NT2/D1 (cell line): ENCODE measurements around the gene ACTN2.

Experiments used
- DNase-seq: peaks from one replicate; pipeline ENCODE4 v3.0.0-alpha.2; 2011; ENCODE audit warnings: low read depth, low spot score
- H3K27me3 ChIP-seq: 2 replicates; pipeline ENCODE4 v1.6.0; 2011; ENCODE audit warnings: mild to moderate bottlenecking; ENCODE audit not compliant: insufficient read length, insufficient read depth
- H3K36me3 ChIP-seq: 2 replicates; pipeline ENCODE4 v1.6.1; 2011; ENCODE audit warnings: mild to moderate bottlenecking, low read length, mixed read lengths; ENCODE audit not compliant: insufficient read depth, insufficient read length
- H3K4me1 ChIP-seq: 2 replicates; pipeline ENCODE4 v1.5.1; 2011; ENCODE audit not compliant: insufficient read depth, insufficient read length
- H3K4me3 ChIP-seq: 2 replicates; pipeline ENCODE4 v1.5.1; 2011; ENCODE audit warnings: low read depth; ENCODE audit not compliant: insufficient read length
- H3K9ac ChIP-seq: 2 replicates; pipeline ENCODE4 v1.6.0; 2011; ENCODE audit warnings: low read depth; ENCODE audit not compliant: insufficient read length
- H3K9me3 ChIP-seq: 2 replicates; pipeline ENCODE4 v1.5.1; 2011; ENCODE audit warnings: mild to moderate bottlenecking, low read length; ENCODE audit not compliant: insufficient read depth
- SUZ12 ChIP-seq: IDR thresholded peaks from 2 replicates; pipeline ENCODE4 v1.6.1; 2011; ENCODE audit not compliant: insufficient read length, insufficient read depth; ENCODE audit errors: extremely low read depth
- YY1 ChIP-seq: IDR thresholded peaks from 2 replicates; pipeline ENCODE4 v1.6.1; 2011; ENCODE audit not compliant: insufficient read length, insufficient read depth
- ZNF274 ChIP-seq: IDR thresholded peaks from 2 replicates; pipeline ENCODE4 v1.6.1; 2011; ENCODE audit warnings: mild to moderate bottlenecking, low read depth, low read length

Gene ACTN2

GRCh38 chr1:236751385-236751784 lies 65.1 kb downstream of the ACTN2 start:
- Histone ChIP-seq H3K27me3 (no peaks in the 10 kb centered on the region), H3K36me3 (peaks cover 35% of the 10 kb centered on the region)

GRCh38 chr1:236751935-236752334 lies 65.6 kb downstream of the ACTN2 start:
- H3K4me1 ChIP-seq = no peaks in the 10 kb centered on the region
- peaks cover 33% of the 10 kb centered on the region for H3K36me3 ChIP-seq
- no peak overlapping the region for H3K9ac ChIP-seq
- no peaks in the 10 kb centered on the region for H3K9me3 ChIP-seq
- DNase-seq = no peak
- no peaks in the 10 kb centered on the region for H3K27me3 ChIP-seq
- no peak for TF ChIP-seq SUZ12
- no peak for TF ChIP-seq ZNF274
- no peak for TF ChIP-seq YY1
- no peak overlapping the region for H3K4me3 ChIP-seq

More at GRCh38 chr1:236751385-236751784, 65.1 kb downstream of the ACTN2 start:
- Histone ChIP-seq H3K9ac (no peak overlapping the region), H3K4me3 (no peak overlapping the region), H3K4me1 (no peaks in the 10 kb centered on the region), H3K9me3 (no peaks in the 10 kb centered on the region)
- no peak for DNase-seq
- TF ChIP-seq YY1 = no peak

GRCh38 chr1:236753516-236753915 lies 67.2 kb downstream of the ACTN2 start:
- Histone ChIP-seq H3K4me1 (no peaks in the 10 kb centered on the region), H3K36me3 (peaks cover 30% of the 10 kb centered on the region), H3K27me3 (no peaks in the 10 kb centered on the region), H3K9ac (no peak overlapping the region), H3K4me3 (no peak overlapping the region), H3K9me3 (no peaks in the 10 kb centered on the region)
- TF ChIP-seq SUZ12 = no peak
- no peak for TF ChIP-seq YY1
- TF ChIP-seq ZNF274 = no peak
- peak; percentile 76 for DNase-seq

GRCh38 chr1:236753964-236754363 lies 67.7 kb downstream of the ACTN2 start:
- no peak for DNase-seq
- Histone ChIP-seq H3K4me3 (no peak overlapping the region), H3K4me1 (no peaks in the 10 kb centered on the region), H3K27me3 (no peaks in the 10 kb centered on the region), H3K9me3 (no peaks in the 10 kb centered on the region), H3K36me3 (peaks cover 27% of the 10 kb centered on the region), H3K9ac (no peak overlapping the region)
- no peak for TF ChIP-seq YY1

- Histone ChIP-seq H3K4me1 (no peaks in the 10 kb centered on the region), H3K9me3 (no peaks in the 10 kb centered on the region), H3K36me3 (peaks cover 26% of the 10 kb centered on the region), H3K27me3 (no peaks in the 10 kb centered on the region), H3K9ac (no peak overlapping the region), H3K4me3 (no peak overlapping the region)
- TF ChIP-seq YY1 = no peak
- TF ChIP-seq ZNF274 = no peak
- no peak for TF ChIP-seq SUZ12
- DNase-seq = no peak
Observed at GRCh38 chr1:236754525-236755210, 68.4 kb downstream of the ACTN2 start.

- Histone ChIP-seq H3K36me3 (peaks cover 35% of the 10 kb centered on the region), H3K27me3 (no peaks in the 10 kb centered on the region), H3K4me3 (no peak overlapping the region), H3K9ac (no peak overlapping the region), H3K4me1 (no peaks in the 10 kb centered on the region), H3K9me3 (no peaks in the 10 kb centered on the region)
- no peak for TF ChIP-seq SUZ12
- TF ChIP-seq YY1 = no peak
- DNase-seq = no peak
Observed at GRCh38 chr1:236757640-236758039, 71.3 kb downstream of the ACTN2 start.

- peak; percentile 58 for DNase-seq
- Histone ChIP-seq H3K9me3 (no peaks in the 10 kb centered on the region), H3K36me3 (peaks cover 39% of the 10 kb centered on the region), H3K9ac (no peak overlapping the region), H3K4me3 (no peak overlapping the region), H3K27me3 (no peaks in the 10 kb centered on the region), H3K4me1 (no peaks in the 10 kb centered on the region)
- TF ChIP-seq ZNF274 = no peak
- TF ChIP-seq YY1 = no peak
- TF ChIP-seq SUZ12 = no peak
Observed at GRCh38 chr1:236759252-236759859, 73.1 kb downstream of the ACTN2 start.

GRCh38 chr1:236760480-236760879 lies 74.2 kb downstream of the ACTN2 start:
- TF ChIP-seq YY1 = no peak
- TF ChIP-seq ZNF274 = no peak
- no peak for TF ChIP-seq SUZ12

More at GRCh38 chr1:236760480-236760879, 74.2 kb downstream of the ACTN2 start:
- no peak for DNase-seq
- Histone ChIP-seq H3K36me3 (peaks cover 31% of the 10 kb centered on the region), H3K9ac (no peak overlapping the region), H3K4me3 (no peak overlapping the region), H3K9me3 (no peaks in the 10 kb centered on the region), H3K27me3 (no peaks in the 10 kb centered on the region), H3K4me1 (no peaks in the 10 kb centered on the region)
